ENCODE results near the gene LRRC23. TPM values are rescaled to one million over a fixed set of nuclear protein-coding genes. Genes with fewer than 3 reads are reported as not detected.

LRRC23 gene
- total RNA-seq, 1 donor from 2014 or later: 2.6 TPM

GRCh38 chr12:6943722-6944380 lies 39.2 kb downstream of the LRRC23 start, which contains the start of the genes C12orf57 and RNU7-1:
Gene C12orf57 (plus strand): TSS chr12:6944022. CDS start chr12:6944122, 100 bp downstream.
Gene RNU7-1 (plus strand): TSS chr12:6943816.
- Mint-ChIP-seq H3K27ac (ENCODE audit: unreplicated experiment) (peak within 1 kb of the TSS; percentile 99), H3K27me3 (ENCODE audit: unreplicated experiment) (peaks cover 35% of the 10 kb centered on the region), H3K4me1 (ENCODE audit: low read depth, unreplicated experiment) (peaks cover 20% of the 10 kb centered on the region)

GRCh38 chr12:6944381-6945186 lies 40.0 kb downstream of the LRRC23 start:
- Mint-ChIP-seq H3K27me3 (ENCODE audit: unreplicated experiment) (peaks cover 30% of the 10 kb centered on the region), H3K9me3 (ENCODE audit: unreplicated experiment) (peaks cover 19% of the 10 kb centered on the region), H3K36me3 (ENCODE audit: unreplicated experiment) (peaks cover 4% of the 10 kb centered on the region), H3K4me3 (ENCODE audit: unreplicated experiment) (peak overlapping the region; percentile 97), H3K4me1 (ENCODE audit: low read depth, unreplicated experiment) (peaks cover 17% of the 10 kb centered on the region), H3K27ac (ENCODE audit: unreplicated experiment) (peak overlapping the region; percentile 99)
- peak; percentile 93 for DNase-seq
- TF ChIP-seq CTCF (IDR thresholded peaks at IDR 0.05; ENCODE audit: partially characterized antibody, unreplicated experiment): peak; percentile 76

More at GRCh38 chr12:6943722-6944380, 39.2 kb downstream of the LRRC23 start, which contains the start of the genes C12orf57 and RNU7-1:
- DNase-seq: peak; percentile 79
- TF ChIP-seq CTCF (IDR thresholded peaks at IDR 0.05; ENCODE audit: partially characterized antibody, unreplicated experiment): no peak
- H3K36me3 Mint-ChIP-seq (ENCODE audit: unreplicated experiment): peaks cover 8% of the 10 kb centered on the region
- peaks cover 22% of the 10 kb centered on the region for H3K9me3 Mint-ChIP-seq (ENCODE audit: unreplicated experiment)
- H3K4me3 Mint-ChIP-seq (ENCODE audit: unreplicated experiment): peak within 1 kb of the TSS; percentile 97

GRCh38 chr12:6945613-6946012 lies 41.0 kb downstream of the LRRC23 start:
- Mint-ChIP-seq H3K9me3 (ENCODE audit: unreplicated experiment) (peaks cover 16% of the 10 kb centered on the region), H3K27me3 (ENCODE audit: unreplicated experiment) (peaks cover 25% of the 10 kb centered on the region), H3K36me3 (ENCODE audit: unreplicated experiment) (peaks cover 2% of the 10 kb centered on the region), H3K4me1 (ENCODE audit: low read depth, unreplicated experiment) (peaks cover 17% of the 10 kb centered on the region), H3K4me3 (ENCODE audit: unreplicated experiment) (peak overlapping the region; percentile 97), H3K27ac (ENCODE audit: unreplicated experiment) (peak overlapping the region; percentile 99)
- no peak for DNase-seq
- no peak for TF ChIP-seq CTCF (IDR thresholded peaks at IDR 0.05; ENCODE audit: partially characterized antibody, unreplicated experiment)

GRCh38 chr12:6946033-6946919 lies 41.7 kb downstream of the LRRC23 start:
- H3K9me3 Mint-ChIP-seq (ENCODE audit: unreplicated experiment): peaks cover 14% of the 10 kb centered on the region
- H3K27me3 Mint-ChIP-seq (ENCODE audit: unreplicated experiment): peaks cover 25% of the 10 kb centered on the region
- no peak for TF ChIP-seq CTCF (IDR thresholded peaks at IDR 0.05; ENCODE audit: partially characterized antibody, unreplicated experiment)
- DNase-seq: peak; percentile 73
- H3K27ac Mint-ChIP-seq (ENCODE audit: unreplicated experiment): peak overlapping the region; percentile 99
- peak overlapping the region; percentile 97 for H3K4me3 Mint-ChIP-seq (ENCODE audit: unreplicated experiment)
- H3K4me1 Mint-ChIP-seq (ENCODE audit: low read depth, unreplicated experiment): peaks cover 17% of the 10 kb centered on the region
- no peaks in the 10 kb centered on the region for H3K36me3 Mint-ChIP-seq (ENCODE audit: unreplicated experiment)
